ENCODE data around the gene LAMC2. TPM values are rescaled to one million over a fixed set of nuclear protein-coding genes. Genes with fewer than 3 reads are reported as not detected.

Gene LAMC2
- total RNA-seq, 1 donor from 2014 or later = 13.8 TPM

DNA sequence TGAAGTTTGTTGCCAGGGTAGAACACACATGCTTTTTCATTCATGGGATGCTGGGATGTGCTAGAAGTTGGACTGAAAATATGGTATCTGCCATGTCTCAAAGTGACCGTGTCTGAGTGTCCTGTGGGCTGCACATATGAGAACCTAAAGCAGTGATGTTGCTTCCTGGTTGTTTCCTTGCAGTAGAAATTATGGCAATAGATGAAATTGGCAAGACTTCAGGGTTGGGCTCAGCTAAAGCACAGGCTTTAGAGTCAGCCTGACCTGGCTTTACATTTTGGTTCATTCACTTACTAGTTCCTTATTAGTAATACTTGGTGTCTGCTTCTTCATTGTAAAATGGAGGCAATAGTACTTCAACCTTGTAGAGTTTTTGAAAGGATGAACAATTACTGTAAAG lies 2.2 kb downstream of the LAMC2 start:
- no peaks in the 10 kb centered on the region for H3K27me3 Mint-ChIP-seq (ENCODE audit: low read depth)
- TF ChIP-seq, protein P1, sequence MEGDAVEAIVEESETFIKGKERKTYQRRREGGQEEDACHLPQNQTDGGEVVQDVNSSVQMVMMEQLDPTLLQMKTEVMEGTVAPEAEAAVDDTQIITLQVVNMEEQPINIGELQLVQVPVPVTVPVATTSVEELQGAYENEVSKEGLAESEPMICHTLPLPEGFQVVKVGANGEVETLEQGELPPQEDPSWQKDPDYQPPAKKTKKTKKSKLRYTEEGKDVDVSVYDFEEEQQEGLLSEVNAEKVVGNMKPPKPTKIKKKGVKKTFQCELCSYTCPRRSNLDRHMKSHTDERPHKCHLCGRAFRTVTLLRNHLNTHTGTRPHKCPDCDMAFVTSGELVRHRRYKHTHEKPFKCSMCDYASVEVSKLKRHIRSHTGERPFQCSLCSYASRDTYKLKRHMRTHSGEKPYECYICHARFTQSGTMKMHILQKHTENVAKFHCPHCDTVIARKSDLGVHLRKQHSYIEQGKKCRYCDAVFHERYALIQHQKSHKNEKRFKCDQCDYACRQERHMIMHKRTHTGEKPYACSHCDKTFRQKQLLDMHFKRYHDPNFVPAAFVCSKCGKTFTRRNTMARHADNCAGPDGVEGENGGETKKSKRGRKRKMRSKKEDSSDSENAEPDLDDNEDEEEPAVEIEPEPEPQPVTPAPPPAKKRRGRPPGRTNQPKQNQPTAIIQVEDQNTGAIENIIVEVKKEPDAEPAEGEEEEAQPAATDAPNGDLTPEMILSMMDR (IDR thresholded peaks at IDR 0.05) = no peak
- no peaks in the 10 kb centered on the region for H3K9me3 Mint-ChIP-seq (ENCODE audit: low read depth)
- H3K27ac Mint-ChIP-seq (ENCODE audit: unreplicated experiment) = no peak overlapping the region
- no peak overlapping the region for H3K4me3 Mint-ChIP-seq (ENCODE audit: unreplicated experiment)
- H3K4me1 Mint-ChIP-seq (ENCODE audit: low read depth) = peaks cover 46% of the 10 kb centered on the region
- no peaks in the 10 kb centered on the region for H3K36me3 Mint-ChIP-seq (ENCODE audit: low read depth)
- DNase-seq (ENCODE audit: low spot score) = no peak

DNA sequence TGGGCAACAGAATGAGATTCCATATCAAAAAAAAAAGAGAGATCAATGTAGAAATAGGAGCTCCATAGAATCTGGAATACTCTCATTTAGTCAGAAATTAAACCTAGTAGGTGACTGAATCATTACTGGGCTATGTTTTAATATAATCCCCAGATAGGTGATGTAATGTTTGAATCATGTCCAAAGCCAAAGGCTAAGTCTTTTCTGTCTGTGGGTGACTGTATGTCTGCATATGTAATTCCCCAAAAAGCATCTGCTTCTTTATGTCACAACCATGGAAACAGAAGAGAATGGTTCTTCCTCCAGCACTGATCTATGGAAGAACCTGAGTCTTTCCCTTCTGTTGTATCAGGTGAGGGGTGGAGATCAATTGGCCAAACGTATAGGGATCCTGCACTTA lies 5.8 kb downstream of the LAMC2 start:
- Mint-ChIP-seq H3K27me3 (ENCODE audit: low read depth) (no peaks in the 10 kb centered on the region), H3K36me3 (ENCODE audit: low read depth) (no peaks in the 10 kb centered on the region), H3K4me1 (ENCODE audit: low read depth) (peaks cover 36% of the 10 kb centered on the region), H3K27ac (ENCODE audit: unreplicated experiment) (peak overlapping the region; percentile 73), H3K9me3 (ENCODE audit: low read depth) (no peaks in the 10 kb centered on the region), H3K4me3 (ENCODE audit: unreplicated experiment) (no peak overlapping the region)
- TF ChIP-seq, protein P1 (IDR thresholded peaks at IDR 0.05) = no peak
- DNase-seq (ENCODE audit: low spot score) = no peak

GRCh38 chr1:183193963-183194525 lies 8.0 kb downstream of the LAMC2 start:
- no peaks in the 10 kb centered on the region for H3K36me3 Mint-ChIP-seq (ENCODE audit: low read depth)
- no peaks in the 10 kb centered on the region for H3K9me3 Mint-ChIP-seq (ENCODE audit: low read depth)
- H3K4me1 Mint-ChIP-seq (ENCODE audit: low read depth) = peaks cover 44% of the 10 kb centered on the region
- H3K27ac Mint-ChIP-seq (ENCODE audit: unreplicated experiment) = no peak overlapping the region
- TF ChIP-seq, protein P1 (IDR thresholded peaks at IDR 0.05) = no peak
- no peak for DNase-seq (ENCODE audit: low spot score)
- H3K4me3 Mint-ChIP-seq (ENCODE audit: unreplicated experiment) = no peak overlapping the region
- no peaks in the 10 kb centered on the region for H3K27me3 Mint-ChIP-seq (ENCODE audit: low read depth)

DNA sequence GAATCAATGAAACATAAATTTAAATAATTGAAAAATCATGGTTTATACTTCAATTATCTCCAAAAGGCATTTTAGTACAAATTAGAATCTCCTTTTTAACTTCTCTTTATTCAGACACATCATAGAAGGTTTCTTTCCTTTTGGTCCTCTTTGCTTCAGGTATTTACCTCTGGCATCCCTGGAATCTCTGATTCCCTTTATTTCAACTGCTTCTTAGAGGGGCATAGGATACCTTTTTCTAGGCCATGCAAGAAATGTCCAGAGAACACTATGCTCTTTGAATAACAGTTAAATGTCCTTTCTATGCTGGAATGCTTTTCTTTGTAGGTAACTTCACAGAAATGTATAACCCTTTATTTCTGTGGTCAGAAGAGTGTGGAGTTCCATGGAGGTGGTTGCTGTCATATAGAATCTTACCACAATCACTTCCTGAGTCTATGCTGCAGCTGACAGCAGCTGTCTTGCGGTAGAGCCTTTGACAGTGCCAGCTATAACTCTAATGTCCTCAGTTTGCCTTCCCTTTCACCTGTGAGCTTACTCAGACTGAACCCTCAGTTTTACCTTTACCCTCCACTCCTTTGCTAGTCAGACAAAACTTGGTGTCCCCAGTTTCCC lies 8.6 kb downstream of the LAMC2 start:
- no peaks in the 10 kb centered on the region for H3K9me3 Mint-ChIP-seq (ENCODE audit: low read depth)
- H3K27me3 Mint-ChIP-seq (ENCODE audit: low read depth) = no peaks in the 10 kb centered on the region
- H3K36me3 Mint-ChIP-seq (ENCODE audit: low read depth) = no peaks in the 10 kb centered on the region
- no peak overlapping the region for H3K4me3 Mint-ChIP-seq (ENCODE audit: unreplicated experiment)
- TF ChIP-seq, protein P1 (IDR thresholded peaks at IDR 0.05) = no peak
- H3K4me1 Mint-ChIP-seq (ENCODE audit: low read depth) = peaks cover 44% of the 10 kb centered on the region
- DNase-seq (ENCODE audit: low spot score) = no peak
- H3K27ac Mint-ChIP-seq (ENCODE audit: unreplicated experiment) = peak overlapping the region; percentile 82

DNA sequence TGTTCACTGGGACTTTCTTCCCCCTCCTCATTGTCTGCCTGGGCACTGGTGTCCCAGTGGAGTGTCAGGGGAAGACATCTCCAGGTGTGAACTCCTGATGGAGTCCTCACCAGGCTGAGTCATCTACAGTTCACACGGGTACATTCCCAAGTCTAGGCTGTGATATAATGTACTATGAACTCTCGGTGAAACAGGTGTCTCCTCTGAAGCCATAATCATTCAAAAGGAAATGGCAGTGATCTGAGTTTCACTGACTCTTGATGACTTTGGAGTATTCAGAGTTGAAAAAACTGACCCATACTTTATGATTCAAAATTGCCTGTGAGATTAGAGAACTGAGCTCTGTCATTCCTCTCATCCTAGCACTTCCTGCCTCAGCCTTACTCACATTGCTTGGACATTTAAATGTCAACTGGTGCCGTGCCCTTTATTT lies 9.1 kb downstream of the LAMC2 start:
- Mint-ChIP-seq H3K27ac (ENCODE audit: unreplicated experiment) (peak overlapping the region; percentile 82), H3K4me3 (ENCODE audit: unreplicated experiment) (no peak overlapping the region), H3K4me1 (ENCODE audit: low read depth) (peaks cover 44% of the 10 kb centered on the region), H3K27me3 (ENCODE audit: low read depth) (no peaks in the 10 kb centered on the region), H3K9me3 (ENCODE audit: low read depth) (no peaks in the 10 kb centered on the region), H3K36me3 (ENCODE audit: low read depth) (no peaks in the 10 kb centered on the region)
- DNase-seq (ENCODE audit: low spot score) = no peak
- TF ChIP-seq, protein P1 (IDR thresholded peaks at IDR 0.05) = no peak
